SH-SY5Y (cell line): Measurements from ENCODE around the gene EFCAB5.

Experiments
- GATA2 ChIP-seq: IDR thresholded peaks from 2 replicates; pipeline ENCODE4 v1.6.1; 2011; ENCODE audit warnings: mild to moderate bottlenecking, low read depth, low read length
- GATA3 ChIP-seq: IDR thresholded peaks from 2 replicates; pipeline ENCODE4 v1.6.1; 2011; ENCODE audit warnings: low read depth, mild to moderate bottlenecking, low read length, moderate library complexity

- TF ChIP-seq GATA2: no peak
- no peak for TF ChIP-seq GATA3
These were observed 206.9 kb downstream of the EFCAB5 start for GRCh38 chr17:30148376-30148775.
